Measurements from ENCODE around the gene POLR2I. TPM values are rescaled to one million over a fixed set of nuclear protein-coding genes. Genes with fewer than 3 reads are reported as not detected.

Gene POLR2I
- total RNA-seq, 4 donors from 2014 or later = 31.3 to 76.1 (median 35.5) TPM

GRCh38 chr19:36113894-36114720 is 568 bp downstream of the POLR2I start:
- no peak for TF ChIP-seq CTCF (IDR thresholded peaks at IDR 0.05; ENCODE audit: low read depth)

GRCh38 chr19:36113425-36113824 is 1.2 kb downstream of the POLR2I start:
- TF ChIP-seq CTCF (IDR thresholded peaks at IDR 0.05; ENCODE audit: low read depth) = no peak

GRCh38 chr19:36112678-36113077 is 2.0 kb downstream of the POLR2I start:
- no peak for TF ChIP-seq CTCF (IDR thresholded peaks at IDR 0.05; ENCODE audit: low read depth)

GRCh38 chr19:36111200-36111539 is 3.5 kb downstream of the POLR2I start:
- TF ChIP-seq CTCF (IDR thresholded peaks at IDR 0.05; ENCODE audit: low read depth) = no peak

GRCh38 chr19:36110487-36111199 is 4.0 kb downstream of the POLR2I start, which contains the start of gene OVOL3:
OVOL3 (plus strand) TSS chr19:36111143; CDS start chr19:36111203, 60 bp downstream.
- TF ChIP-seq CTCF (IDR thresholded peaks at IDR 0.05; ENCODE audit: low read depth) = no peak

GRCh38 chr19:36108684-36109083 is 6.0 kb downstream of the POLR2I start:
- no peak for TF ChIP-seq CTCF (IDR thresholded peaks at IDR 0.05; ENCODE audit: low read depth)

GRCh38 chr19:36106991-36107390 is 7.7 kb downstream of the POLR2I start:
- TF ChIP-seq CTCF (IDR thresholded peaks at IDR 0.05; ENCODE audit: low read depth) = no peak
